ENCODE measurements around the gene KCNH1. TPM values are rescaled to one million over a fixed set of nuclear protein-coding genes. Genes with fewer than 3 reads are reported as not detected.

The KCNH1 gene
- total RNA-seq, 1 donor from 2014 or later = under 0.01 TPM

GRCh38 chr1:210981490-210981889 lies 152.5 kb downstream of the KCNH1 start:
- TF ChIP-seq CTCF (IDR thresholded peaks at IDR 0.05; ENCODE audit: insufficient read depth, low read length, severe bottlenecking) = no peak
- H3K27me3 ChIP-seq (ENCODE audit: control insufficient read depth, insufficient read depth, low read length) = no peaks in the 10 kb centered on the region
- H3K36me3 ChIP-seq (ENCODE audit: control insufficient read depth, insufficient read depth, low read length) = no peaks in the 10 kb centered on the region
- no peak for FAIRE-seq
- H3K4me3 ChIP-seq (ENCODE audit: low read depth, low read length) = no peak overlapping the region
- no peak for DNase-seq (ENCODE audit: low read depth)

GRCh38 chr1:210980082-210980481 lies 153.9 kb downstream of the KCNH1 start:
- Histone ChIP-seq H3K4me3 (ENCODE audit: low read depth, low read length) (no peak overlapping the region), H3K36me3 (ENCODE audit: control insufficient read depth, insufficient read depth, low read length) (no peaks in the 10 kb centered on the region), H3K27me3 (ENCODE audit: control insufficient read depth, insufficient read depth, low read length) (no peaks in the 10 kb centered on the region)
- no peak for TF ChIP-seq CTCF (IDR thresholded peaks at IDR 0.05; ENCODE audit: insufficient read depth, low read length, severe bottlenecking)
- FAIRE-seq (no peak), DNase-seq (ENCODE audit: low read depth) (peak; percentile 3)

GRCh38 chr1:210978974-210979354 lies 155.0 kb downstream of the KCNH1 start:
- Histone ChIP-seq H3K27me3 (ENCODE audit: control insufficient read depth, insufficient read depth, low read length) (no peaks in the 10 kb centered on the region), H3K4me3 (ENCODE audit: low read depth, low read length) (no peak overlapping the region), H3K36me3 (ENCODE audit: control insufficient read depth, insufficient read depth, low read length) (no peaks in the 10 kb centered on the region)
- FAIRE-seq = no peak
- no peak for DNase-seq (ENCODE audit: low read depth)
- no peak for TF ChIP-seq CTCF (IDR thresholded peaks at IDR 0.05; ENCODE audit: insufficient read depth, low read length, severe bottlenecking)

GRCh38 chr1:210978316-210978973 lies 155.5 kb downstream of the KCNH1 start:
- no peak overlapping the region for H3K4me3 ChIP-seq (ENCODE audit: low read depth, low read length)
- FAIRE-seq (no peak), DNase-seq (ENCODE audit: low read depth) (peak; percentile 12)
- no peaks in the 10 kb centered on the region for H3K27me3 ChIP-seq (ENCODE audit: control insufficient read depth, insufficient read depth, low read length)
- no peak for TF ChIP-seq CTCF (IDR thresholded peaks at IDR 0.05; ENCODE audit: insufficient read depth, low read length, severe bottlenecking)
- H3K36me3 ChIP-seq (ENCODE audit: control insufficient read depth, insufficient read depth, low read length) = no peaks in the 10 kb centered on the region

GRCh38 chr1:210951279-210951678 lies 182.7 kb downstream of the KCNH1 start:
- DNase-seq (ENCODE audit: low read depth) = no peak
- no peak for FAIRE-seq
- no peak for TF ChIP-seq CTCF (IDR thresholded peaks at IDR 0.05; ENCODE audit: insufficient read depth, low read length, severe bottlenecking)
- H3K36me3 ChIP-seq (ENCODE audit: control insufficient read depth, insufficient read depth, low read length) = no peaks in the 10 kb centered on the region
- H3K4me3 ChIP-seq (ENCODE audit: low read depth, low read length) = no peak overlapping the region
- no peaks in the 10 kb centered on the region for H3K27me3 ChIP-seq (ENCODE audit: control insufficient read depth, insufficient read depth, low read length)
